NCI-H1048 (cell line): ENCODE data around the gene GAL3ST2.
"Not testable (repeated sequence)": the region's sequence is repeated elsewhere in the genome, so short reads cannot be mapped to it uniquely, and the experiment has no call there.

ENCODE experiments used
- DNase-seq: peaks from one replicate; lab custom pipeline; 2025; lab: John Stamatoyannopoulos, UW

GAL3ST2 gene

GRCh38 chr2:241748468-241749256, 28.0 kb upstream of the GAL3ST2 start:
- no peak for DNase-seq

DNA sequence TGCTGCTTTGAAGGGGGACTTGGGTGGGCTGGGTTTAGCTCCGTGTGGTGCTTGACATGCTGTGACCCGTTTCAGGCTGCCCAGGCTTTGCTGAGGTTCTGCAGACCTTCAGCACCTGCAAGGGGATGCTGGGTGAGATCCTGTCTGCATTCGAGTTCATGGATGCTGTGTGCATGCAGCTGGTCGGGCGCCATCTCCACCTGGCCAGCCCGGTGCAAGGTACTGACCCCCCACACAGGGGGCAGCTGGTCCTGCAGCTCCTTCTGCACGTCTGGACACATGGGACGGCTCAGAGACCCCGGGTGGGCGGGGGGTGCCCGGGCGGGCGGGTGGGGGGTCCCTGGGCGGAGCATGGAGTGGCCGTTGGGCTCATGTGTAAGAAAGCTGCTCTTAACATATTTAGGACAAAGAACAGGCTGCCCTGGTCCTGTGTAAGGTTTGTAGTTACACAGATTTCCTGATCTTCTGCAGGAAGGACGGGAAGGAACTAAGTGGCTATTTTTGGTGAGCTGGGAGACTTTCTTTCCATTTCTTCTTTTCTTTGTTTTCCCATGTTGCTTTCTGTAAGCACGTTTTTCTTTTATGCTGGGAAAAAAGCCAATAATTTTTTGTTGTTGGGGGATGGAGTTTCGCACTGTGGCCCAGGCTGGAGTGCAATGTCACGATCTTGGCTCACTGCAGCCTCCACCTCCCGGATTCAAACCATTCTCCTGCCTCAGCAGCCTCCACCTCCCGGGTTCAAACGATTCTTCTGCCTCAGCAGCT, 26.4 kb upstream of the GAL3ST2 start:
- DNase-seq: no peak

GRCh38 chr2:241751152-241751551, 25.5 kb upstream of the GAL3ST2 start:
- DNase-seq: no peak

GRCh38 chr2:241751776-241752175, 24.8 kb upstream of the GAL3ST2 start:
- DNase-seq: no peak

GRCh38 chr2:241752253-241752652, 24.4 kb upstream of the GAL3ST2 start:
- DNase-seq: no peak

- no peak for DNase-seq
These were observed 23.8 kb upstream of the GAL3ST2 start for GRCh38 chr2:241752689-241753276.

- DNase-seq: no peak
These were observed 23.1 kb upstream of the GAL3ST2 start for GRCh38 chr2:241753493-241753892.

DNA sequence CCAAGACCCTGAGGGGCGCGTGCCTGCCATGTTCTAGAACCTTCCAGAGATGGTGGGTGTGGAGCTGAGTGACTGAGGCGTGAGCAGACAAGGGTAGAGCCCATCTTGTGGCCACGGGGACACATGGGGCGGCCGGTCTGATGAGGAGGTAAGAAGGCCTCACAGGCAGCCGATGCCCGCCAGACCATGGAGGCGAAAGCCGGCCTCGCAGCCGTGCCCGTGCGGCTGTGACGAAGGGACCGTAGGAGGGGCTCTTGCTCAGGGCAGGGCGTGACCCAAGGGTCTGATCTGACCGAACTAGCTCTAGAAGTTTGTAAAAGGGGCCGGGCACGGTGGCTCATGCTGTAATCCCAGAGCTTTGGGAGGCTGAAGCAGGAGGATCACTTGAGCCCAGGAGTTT, 22.6 kb upstream of the GAL3ST2 start:
- DNase-seq: no peak

- no peak for DNase-seq
These were observed 21.5 kb upstream of the GAL3ST2 start for GRCh38 chr2:241755166-241755565.

DNA sequence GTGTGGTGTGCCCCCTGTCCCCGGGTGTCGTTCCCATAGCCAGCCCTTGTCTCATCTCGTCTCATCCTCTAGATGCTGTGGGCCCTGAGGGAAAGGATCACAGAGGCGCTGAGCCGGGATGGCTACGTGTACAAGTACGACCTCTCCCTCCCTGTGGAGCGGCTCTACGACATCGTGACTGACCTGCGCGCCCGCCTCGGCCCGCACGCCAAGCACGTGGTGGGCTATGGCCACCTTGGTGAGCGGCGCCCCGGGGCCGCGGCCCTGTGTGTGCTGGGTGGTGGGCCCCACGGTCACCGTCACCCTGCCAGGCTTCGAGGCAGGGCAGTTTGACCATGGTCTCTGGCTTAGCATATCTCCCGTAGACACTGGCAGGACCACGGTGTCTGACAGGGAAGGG, 20.8 kb upstream of the GAL3ST2 start:
- DNase-seq: no peak

- DNase-seq: no peak
These were observed 17.4 kb upstream of the GAL3ST2 start for GRCh38 chr2:241759067-241759807.

- DNase-seq: not testable (repeated sequence)
These were observed 16.7 kb upstream of the GAL3ST2 start for GRCh38 chr2:241759893-241760292.

GRCh38 chr2:241760301-241760771, 16.3 kb upstream of the GAL3ST2 start:
- DNase-seq: no peak

GRCh38 chr2:241762321-241762932, 14.2 kb upstream of the GAL3ST2 start:
- no peak for DNase-seq

DNA sequence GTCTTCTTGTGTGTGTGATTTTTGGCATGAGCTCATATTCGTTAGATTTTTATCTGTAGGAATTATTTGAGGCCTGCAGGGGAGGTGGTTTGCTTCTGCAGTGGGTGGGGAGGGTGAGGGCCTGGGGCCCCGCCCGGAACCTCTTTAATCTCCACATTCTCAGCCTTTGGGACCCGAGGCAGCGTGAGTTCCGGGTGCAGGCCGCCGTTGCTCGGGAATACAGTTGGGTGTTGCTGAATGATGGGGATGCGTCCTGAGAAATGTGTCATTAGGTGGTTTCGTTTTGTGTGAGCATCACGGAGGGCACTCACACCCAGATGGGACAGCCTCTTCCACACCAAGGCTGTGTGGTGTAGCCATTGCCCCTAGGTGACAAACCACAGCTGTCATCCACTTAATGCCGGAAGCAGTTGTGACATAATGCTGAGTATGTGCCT, 13.7 kb upstream of the GAL3ST2 start:
- no peak for DNase-seq

DNA sequence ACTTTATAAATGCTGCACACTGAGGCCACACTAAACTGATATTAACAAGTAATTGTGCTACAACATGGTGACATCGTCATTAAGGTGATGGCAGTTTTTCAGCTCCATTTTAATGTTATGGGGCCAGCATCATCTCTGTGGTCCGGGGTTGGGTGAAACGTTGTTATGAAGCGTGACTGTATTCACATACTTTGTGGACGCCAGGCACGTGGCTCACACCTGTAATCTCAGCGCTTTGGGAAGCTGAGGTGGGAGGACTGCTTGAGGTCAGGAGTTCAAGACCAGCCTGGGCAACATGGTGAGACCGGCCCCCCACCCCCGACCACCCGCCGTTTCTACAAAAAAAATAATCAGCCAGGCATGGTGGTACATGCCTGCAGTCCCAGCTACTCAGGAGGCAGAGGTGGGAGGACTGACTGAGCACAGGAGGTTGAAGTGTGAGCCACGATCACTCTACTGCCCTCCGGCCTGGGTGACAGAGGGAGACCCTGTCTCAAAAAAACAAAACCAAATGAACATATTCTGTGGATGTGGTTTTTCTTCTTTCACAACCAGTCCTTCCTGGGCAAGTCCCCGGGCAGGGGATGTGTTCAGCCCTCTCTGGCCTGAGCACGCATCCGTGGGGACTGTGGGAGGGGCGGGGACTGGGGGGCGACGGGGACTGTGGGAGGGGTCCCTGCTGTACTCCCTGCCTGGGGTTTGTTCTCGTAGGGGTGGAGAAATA, 12.9 kb upstream of the GAL3ST2 start:
- no peak for DNase-seq

DNA sequence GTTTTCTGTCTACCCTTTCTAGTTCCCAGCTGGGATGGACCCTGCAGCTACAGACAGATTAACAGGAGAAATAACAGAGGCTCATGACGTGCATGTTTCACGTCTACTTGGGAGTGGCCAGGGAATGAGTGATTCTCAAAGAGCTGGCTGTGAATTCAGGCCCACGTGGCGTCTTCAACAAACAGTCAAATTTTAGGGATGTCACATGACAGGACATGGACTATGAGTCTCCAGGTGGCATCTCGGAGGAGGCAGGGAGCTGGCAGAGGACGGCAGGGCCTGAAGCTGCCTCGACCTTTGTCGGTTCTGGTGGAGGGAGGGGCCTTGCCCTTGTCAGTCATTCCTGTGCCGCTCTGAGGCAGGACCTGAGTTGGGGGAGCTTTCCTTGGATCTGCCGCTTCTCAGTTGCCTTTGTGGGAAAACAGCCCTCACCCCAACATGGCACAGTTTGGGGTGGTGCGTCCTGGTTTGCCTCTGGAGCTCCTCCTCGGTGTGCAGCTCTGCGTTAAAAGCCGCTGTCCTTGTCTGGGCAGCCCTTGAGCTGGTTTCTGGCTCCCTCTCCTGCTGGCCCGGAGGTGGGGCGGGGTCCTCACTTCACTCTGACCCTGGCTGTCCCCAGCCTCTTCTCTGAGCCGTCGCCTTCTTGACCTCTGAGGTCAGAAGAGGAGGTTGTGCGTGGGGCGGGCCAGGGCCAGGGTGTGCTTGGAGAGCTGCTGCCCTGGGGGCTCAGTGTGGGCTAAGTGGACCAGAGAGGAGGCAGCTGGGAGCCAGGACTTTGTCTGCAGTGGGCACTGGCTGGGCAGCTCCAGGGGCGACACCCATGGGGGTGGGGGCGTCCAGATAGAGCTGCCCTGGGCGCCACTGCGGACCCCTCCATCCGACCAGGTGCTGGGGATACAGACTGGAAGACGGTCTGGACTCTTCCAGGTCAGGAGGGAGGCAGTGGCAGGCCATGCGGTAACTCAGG, 12.1 kb upstream of the GAL3ST2 start:
- no peak for DNase-seq

- DNase-seq: no peak
These were observed 9.0 kb upstream of the GAL3ST2 start for GRCh38 chr2:241767464-241768250.

DNA sequence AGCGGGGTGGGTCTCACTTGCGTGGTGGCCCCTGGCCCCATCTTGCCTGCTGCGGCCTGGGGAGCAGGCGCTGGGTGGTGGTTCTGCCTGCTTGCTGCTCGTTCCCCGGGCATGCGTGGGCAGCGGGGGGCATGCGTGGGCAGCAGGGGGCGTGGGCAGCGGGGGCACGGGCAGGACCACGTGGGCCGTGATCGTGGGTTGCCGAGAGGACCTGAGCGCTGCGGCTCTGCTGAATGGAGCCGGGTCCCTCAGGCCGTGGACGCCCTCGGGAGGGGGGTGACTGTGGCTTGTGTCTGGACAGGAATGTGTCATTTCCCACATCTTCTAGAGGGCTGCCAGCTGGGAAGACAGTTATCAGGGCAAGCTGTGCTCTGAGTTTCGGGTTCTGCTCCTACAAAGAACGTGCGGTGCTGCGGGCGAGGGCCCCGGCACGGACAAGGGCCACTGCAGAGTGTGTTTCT, 8.3 kb upstream of the GAL3ST2 start:
- no peak for DNase-seq
